Hepatocyte (in vitro differentiated cells): Measurements from ENCODE around the gene SCYGR3. TPM values are rescaled to one million over a fixed set of nuclear protein-coding genes. Genes with fewer than 3 reads are reported as not detected.

Experiments used
- DNase-seq: peaks from one replicate; pipeline ENCODE4 v3.0.0-alpha.2; 2016; ENCODE audit warnings: low spot score
- H2AFZ ChIP-seq: fragments of 200-600 bp; sonication (generic); 2 replicates; pipeline ENCODE4 v1.6.0; 2016; ENCODE audit warnings: antibody characterized with exemption, mild to moderate bottlenecking
- H3K27ac ChIP-seq: fragments of 200-600 bp; sonication (generic); 2 replicates; pipeline ENCODE4 v1.5.1; 2016; ENCODE audit warnings: mild to moderate bottlenecking
- H3K27me3 ChIP-seq: fragments of 200-600 bp; sonication (generic); 2 replicates; pipeline ENCODE4 v1.6.1; 2016
- H3K36me3 ChIP-seq: fragments of 200-600 bp; sonication (generic); replicated peaks from 2 replicates; pipeline ENCODE4 v1.5.1; 2016; ENCODE audit warnings: low read depth; ENCODE audit not compliant: insufficient read depth
- H3K4me1 ChIP-seq: fragments of 200-600 bp; sonication (generic); 2 replicates; pipeline ENCODE4 v1.5.1; 2016; ENCODE audit warnings: mild to moderate bottlenecking, moderate library complexity; ENCODE audit not compliant: insufficient read depth
- H3K4me2 ChIP-seq: fragments of 200-600 bp; sonication (generic); 2 replicates; pipeline ENCODE4 v1.6.0; 2016
- H3K4me3 ChIP-seq: fragments of 200-600 bp; sonication (generic); 2 replicates; pipeline ENCODE4 v1.5.1; 2016; ENCODE audit warnings: mild to moderate bottlenecking
- H3K79me2 ChIP-seq: fragments of 200-600 bp; sonication (generic); 2 replicates; pipeline ENCODE4 v1.6.0; 2017; ENCODE audit warnings: mild to moderate bottlenecking
- H3K9me2 ChIP-seq: fragments of 200-600 bp; sonication (generic); replicated peaks from 2 replicates; pipeline ENCODE4 v1.6.0; 2017; ENCODE audit warnings: mild to moderate bottlenecking; ENCODE audit not compliant: insufficient read depth
- H3K9me3 ChIP-seq: fragments of 200-600 bp; sonication (generic); 2 replicates; pipeline ENCODE4 v1.5.1; 2016; ENCODE audit warnings: low read depth, mild to moderate bottlenecking
- H4K20me1 ChIP-seq: fragments of 200-600 bp; sonication (generic); 2 replicates; pipeline ENCODE4 v1.6.0; 2016; ENCODE audit warnings: mild to moderate bottlenecking; ENCODE audit not compliant: insufficient read depth, poor library complexity, severe bottlenecking
- EZH2 ChIP-seq: fragments of 200-600 bp; sonication (generic); IDR thresholded peaks from 2 replicates; pipeline ENCODE4 v1.6.1; 2016; ENCODE audit warnings: antibody characterized with exemption, mild to moderate bottlenecking, borderline replicate concordance
- EZH2phosphoT487 ChIP-seq: fragments of 200-600 bp; sonication (generic); IDR thresholded peaks from one replicate; pipeline ENCODE4 v1.6.1; 2018; ENCODE audit warnings: antibody characterized with exemption, mild to moderate bottlenecking, low read depth, moderate library complexity; ENCODE audit not compliant: unreplicated experiment, severe bottlenecking
- WGBS: methylation state at CpG from one replicate; pipeline ENCODE4 v1.1.6; 2016; ENCODE audit warnings: low lambda C conversion rate; ENCODE audit errors: missing lambda C conversion rate; 5-methylcytosine and 5-hydroxymethylcytosine counted together
- polyA plus RNA-seq: library from polyadenylated mRNA; unstranded; fragments of >200 nt; fragmentation: Nextera tagmentation; extraction: Ambion mirVana; gene quantifications from 2 replicates; pipeline ENCODE4 v1.2.1, GENCODE V29; 2016
- total RNA-seq: library from RNA; depleted of rRNA; stranded (reverse); fragments of >200 nt; gene quantifications from 2 replicates; pipeline ENCODE4 v1.2.3, GENCODE V29; 2014
- TF ChIP-seq, protein P1 (sequence below): fragments of 200-600 bp; sonication (generic); IDR thresholded peaks from 2 replicates; pipeline ENCODE4 v1.5.1; 2016; ENCODE audit warnings: antibody characterized with exemption, mild to moderate bottlenecking; ENCODE audit not compliant: poor library complexity

Gene SCYGR3
- total and polyA plus RNA-seq, 2 experiments from 2014 or later: not detected

DNA sequence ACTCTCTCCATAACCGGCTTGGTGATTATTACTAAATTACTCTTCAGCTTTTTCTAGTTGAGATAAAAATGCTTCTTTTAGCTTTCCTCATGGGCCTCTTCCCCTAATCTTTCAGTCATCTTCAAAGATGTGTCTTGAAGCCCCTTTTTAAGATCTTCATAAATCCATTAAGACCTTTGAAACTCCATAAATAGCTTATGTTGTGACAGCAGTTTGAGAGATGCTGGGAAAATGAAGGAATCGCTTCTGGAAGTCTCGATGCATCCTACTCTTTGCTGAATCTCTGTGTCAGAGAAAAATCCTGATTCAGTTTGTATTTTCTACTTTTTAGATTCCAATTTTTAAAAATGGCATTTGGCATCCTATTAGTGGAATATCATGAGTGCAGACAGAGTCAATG, 15.7 kb upstream of the SCYGR3 start:
- Histone ChIP-seq H3K9me2 (no peaks in the 10 kb centered on the region), H3K4me2 (no peak overlapping the region), H3K36me3 (no peaks in the 10 kb centered on the region), H3K4me1 (no peaks in the 10 kb centered on the region), H3K79me2 (no peaks in the 10 kb centered on the region), H4K20me1 (no peaks in the 10 kb centered on the region), H3K4me3 (no peak overlapping the region), H2AFZ (no peak overlapping the region), H3K9me3 (no peaks in the 10 kb centered on the region), H3K27ac (no peak overlapping the region), H3K27me3 (no peaks in the 10 kb centered on the region)
- TF ChIP-seq EZH2: no peak
- no peak for TF ChIP-seq EZH2phosphoT487
- TF ChIP-seq, protein P1, sequence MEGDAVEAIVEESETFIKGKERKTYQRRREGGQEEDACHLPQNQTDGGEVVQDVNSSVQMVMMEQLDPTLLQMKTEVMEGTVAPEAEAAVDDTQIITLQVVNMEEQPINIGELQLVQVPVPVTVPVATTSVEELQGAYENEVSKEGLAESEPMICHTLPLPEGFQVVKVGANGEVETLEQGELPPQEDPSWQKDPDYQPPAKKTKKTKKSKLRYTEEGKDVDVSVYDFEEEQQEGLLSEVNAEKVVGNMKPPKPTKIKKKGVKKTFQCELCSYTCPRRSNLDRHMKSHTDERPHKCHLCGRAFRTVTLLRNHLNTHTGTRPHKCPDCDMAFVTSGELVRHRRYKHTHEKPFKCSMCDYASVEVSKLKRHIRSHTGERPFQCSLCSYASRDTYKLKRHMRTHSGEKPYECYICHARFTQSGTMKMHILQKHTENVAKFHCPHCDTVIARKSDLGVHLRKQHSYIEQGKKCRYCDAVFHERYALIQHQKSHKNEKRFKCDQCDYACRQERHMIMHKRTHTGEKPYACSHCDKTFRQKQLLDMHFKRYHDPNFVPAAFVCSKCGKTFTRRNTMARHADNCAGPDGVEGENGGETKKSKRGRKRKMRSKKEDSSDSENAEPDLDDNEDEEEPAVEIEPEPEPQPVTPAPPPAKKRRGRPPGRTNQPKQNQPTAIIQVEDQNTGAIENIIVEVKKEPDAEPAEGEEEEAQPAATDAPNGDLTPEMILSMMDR: no peak
- WGBS: 62% methylated on average over 3 of the region's 3 CpGs
- DNase-seq: no peak

DNA sequence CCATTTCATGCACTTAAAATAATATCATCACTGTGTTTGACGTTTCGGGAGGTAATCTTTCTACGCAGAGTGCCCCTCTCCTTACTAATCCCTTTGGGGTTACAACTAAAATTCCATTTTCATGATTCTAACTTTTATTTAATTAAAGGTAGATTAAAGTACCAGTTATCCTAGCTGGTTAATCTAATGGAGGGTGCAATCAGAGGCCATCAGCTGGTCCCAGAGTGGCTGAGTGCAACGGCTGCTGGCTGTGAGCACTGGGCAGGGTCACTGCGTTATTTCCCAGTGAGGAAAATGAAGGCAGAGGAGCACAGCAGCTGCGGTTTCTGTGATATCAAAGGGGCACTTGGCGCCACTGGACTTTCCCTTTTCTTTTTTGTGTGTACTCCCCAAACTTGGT, 14.8 kb upstream of the SCYGR3 start:
- Histone ChIP-seq H3K79me2 (no peaks in the 10 kb centered on the region), H3K4me3 (no peak overlapping the region), H3K9me3 (no peaks in the 10 kb centered on the region), H3K27ac (no peak overlapping the region), H3K36me3 (no peaks in the 10 kb centered on the region), H4K20me1 (no peaks in the 10 kb centered on the region), H3K4me1 (no peaks in the 10 kb centered on the region), H3K9me2 (no peaks in the 10 kb centered on the region), H2AFZ (no peak overlapping the region), H3K27me3 (no peaks in the 10 kb centered on the region), H3K4me2 (no peak overlapping the region)
- DNase-seq: no peak
- WGBS: 49% methylated on average over 7 of the region's 7 CpGs
- TF ChIP-seq EZH2: no peak
- TF ChIP-seq, protein P1: no peak

DNA sequence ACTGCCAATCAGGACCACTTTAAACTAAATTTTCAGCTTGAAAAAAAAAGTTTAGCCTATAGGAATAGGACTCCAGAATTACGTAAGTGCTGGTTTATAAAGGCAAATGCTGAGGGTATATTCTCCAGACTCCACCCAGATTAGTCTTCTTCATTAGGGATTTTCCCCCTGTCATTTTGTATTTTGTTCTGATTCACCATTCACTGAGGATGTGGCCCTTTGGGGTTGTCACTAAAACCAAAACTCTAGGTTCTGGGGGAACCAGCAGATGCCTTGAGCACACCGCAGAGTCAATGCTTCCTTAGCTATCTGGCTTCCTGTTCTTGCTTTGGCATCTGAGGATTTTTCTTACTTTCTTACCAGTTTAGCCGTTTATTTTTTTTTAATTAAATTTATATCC, 13.1 kb upstream of the SCYGR3 start:
- WGBS: 78% methylated on average over 3 of the region's 3 CpGs
- TF ChIP-seq EZH2phosphoT487: no peak
- TF ChIP-seq EZH2: no peak
- TF ChIP-seq, protein P1: no peak
- no peak for DNase-seq

DNA sequence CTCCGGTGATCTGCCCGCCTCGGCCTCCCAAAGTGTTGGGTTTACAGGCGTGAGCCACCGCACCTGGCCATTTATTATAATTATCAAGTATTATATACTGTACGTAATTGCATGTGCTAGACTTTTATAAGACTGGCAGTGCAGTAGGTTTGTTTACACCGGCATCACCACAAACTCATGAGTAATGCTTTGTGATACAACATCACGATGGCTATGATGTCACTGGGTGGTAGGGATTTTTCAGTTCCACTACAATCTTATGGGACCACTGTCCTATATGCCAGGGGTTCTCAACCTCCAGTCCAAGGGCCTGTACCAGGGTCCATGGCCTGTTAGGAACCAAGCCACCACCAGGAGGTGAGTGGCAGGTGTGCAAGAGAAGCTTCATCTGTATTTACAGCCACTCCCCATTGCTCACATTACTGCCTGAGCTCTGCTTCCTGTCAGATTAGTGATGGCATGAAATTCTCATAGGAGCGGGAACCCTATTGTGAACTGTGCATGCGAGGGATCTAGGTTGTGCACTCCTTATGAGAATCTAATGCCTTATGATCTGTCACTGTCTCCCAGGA, 12.0 kb upstream of the SCYGR3 start:
- DNase-seq: no peak
- Histone ChIP-seq H3K36me3 (no peaks in the 10 kb centered on the region), H3K4me2 (no peak overlapping the region), H3K9me3 (no peaks in the 10 kb centered on the region), H3K27ac (no peak overlapping the region), H3K79me2 (no peaks in the 10 kb centered on the region), H3K4me3 (no peak overlapping the region), H3K4me1 (no peaks in the 10 kb centered on the region), H2AFZ (no peak overlapping the region), H4K20me1 (no peaks in the 10 kb centered on the region), H3K27me3 (no peaks in the 10 kb centered on the region), H3K9me2 (no peaks in the 10 kb centered on the region)
- 84% methylated on average over 10 of the region's 10 CpGs for WGBS
- no peak for TF ChIP-seq EZH2phosphoT487
- TF ChIP-seq EZH2: no peak
- TF ChIP-seq, protein P1: no peak

More for the DNA sequence above, 13.1 kb upstream of the SCYGR3 start:
- H3K27ac ChIP-seq: no peak overlapping the region
- no peaks in the 10 kb centered on the region for H3K9me3 ChIP-seq
- H3K36me3 ChIP-seq: no peaks in the 10 kb centered on the region
- H2AFZ ChIP-seq: no peak overlapping the region
- H3K9me2 ChIP-seq: no peaks in the 10 kb centered on the region
- no peaks in the 10 kb centered on the region for H3K4me1 ChIP-seq
- no peaks in the 10 kb centered on the region for H3K79me2 ChIP-seq
- H3K4me2 ChIP-seq: no peak overlapping the region
- H3K4me3 ChIP-seq: no peak overlapping the region
- no peaks in the 10 kb centered on the region for H4K20me1 ChIP-seq
- H3K27me3 ChIP-seq: no peaks in the 10 kb centered on the region
